ENCODE data around the gene RPL7L1. TPM values are rescaled to one million over a fixed set of nuclear protein-coding genes. Genes with fewer than 3 reads are reported as not detected.
"Not testable (repeated sequence)": the region's sequence is repeated elsewhere in the genome, so short reads cannot be mapped to it uniquely, and the experiment has no call there.

The RPL7L1 gene
- total RNA-seq, 1 experiment from 2014 or later = 307 TPM

GRCh38 chr6:42891199-42891722, 11.8 kb downstream of the RPL7L1 start:
- no peak for DNase-seq (ENCODE audit: low read depth)

DNA sequence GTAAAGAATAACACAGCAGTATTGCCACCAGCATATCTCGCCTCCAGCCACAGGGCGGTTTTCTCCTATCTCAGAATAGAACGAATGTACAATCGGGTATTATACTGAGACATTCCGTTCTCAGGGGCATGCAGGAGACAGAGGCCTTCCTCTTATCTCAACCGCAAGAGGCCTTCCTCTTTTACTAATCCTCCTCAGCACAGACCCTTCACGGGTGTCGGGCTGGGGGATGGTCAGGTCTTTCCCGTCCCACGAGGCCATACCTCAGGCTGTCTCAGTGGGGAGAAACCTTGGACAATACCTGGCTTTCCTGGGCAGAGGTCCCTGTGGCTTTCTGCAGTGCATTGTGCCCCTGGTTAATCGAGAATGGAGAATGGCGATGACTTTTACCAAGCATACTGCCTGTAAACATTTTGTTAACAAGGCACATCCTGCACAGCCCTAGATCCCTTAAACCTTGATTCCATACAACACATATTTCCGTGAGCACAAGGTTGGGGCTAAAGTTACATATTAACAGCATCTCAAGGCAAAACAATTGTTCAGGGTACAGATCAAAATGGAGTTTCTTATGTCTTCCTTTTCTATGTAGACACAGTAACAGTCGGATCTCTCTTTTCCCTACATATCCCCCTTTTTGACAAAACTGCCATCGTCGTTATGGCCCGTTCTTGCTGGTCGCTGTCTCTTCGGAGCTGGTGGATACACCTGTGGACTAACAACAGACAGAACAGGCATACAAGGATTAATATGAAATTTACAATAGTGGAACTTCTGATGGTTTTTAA, 14.8 kb downstream of the RPL7L1 start:
- not testable (repeated sequence) for DNase-seq (ENCODE audit: low read depth)

- DNase-seq (ENCODE audit: low read depth) = no peak
These were observed 16.8 kb downstream of the RPL7L1 start for GRCh38 chr6:42896178-42896719.

GRCh38 chr6:42898891-42899361, 19.5 kb downstream of the RPL7L1 start:
- DNase-seq (ENCODE audit: low read depth) = peak; percentile 65

GRCh38 chr6:42899871-42900270, 20.5 kb downstream of the RPL7L1 start:
- no peak for DNase-seq (ENCODE audit: low read depth)

DNA sequence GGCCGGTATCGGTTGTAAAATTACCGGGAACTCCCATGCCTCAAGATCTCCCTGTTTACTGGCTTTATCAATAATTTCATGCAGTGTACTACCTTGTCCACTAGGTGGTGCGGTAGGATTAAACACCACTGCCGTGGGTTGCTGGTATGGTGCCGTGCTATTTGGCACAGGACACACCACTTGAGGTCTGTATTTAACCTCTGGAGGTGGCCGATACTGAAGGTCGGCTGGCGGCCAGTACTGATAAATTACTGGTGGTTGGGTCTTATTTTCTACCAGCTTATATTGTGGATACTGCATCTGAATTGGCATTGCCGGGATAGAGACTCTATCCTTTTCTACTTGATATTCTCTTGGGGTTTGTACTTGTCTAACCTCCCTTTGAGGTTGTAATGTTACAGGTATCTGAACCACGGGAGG, 22.1 kb downstream of the RPL7L1 start:
- DNase-seq (ENCODE audit: low read depth) = peak; percentile 87

GRCh38 chr6:42902429-42903263, 23.2 kb downstream of the RPL7L1 start:
- DNase-seq (ENCODE audit: low read depth) = not testable (repeated sequence)

- no peak for DNase-seq (ENCODE audit: low read depth)
These were observed 25.1 kb downstream of the RPL7L1 start for GRCh38 chr6:42904467-42904866.

- DNase-seq (ENCODE audit: low read depth) = no peak
These were observed 27.9 kb downstream of the RPL7L1 start for GRCh38 chr6:42907336-42907735.

- DNase-seq (ENCODE audit: low read depth) = no peak
These were observed 30.4 kb downstream of the RPL7L1 start for GRCh38 chr6:42909835-42910234.

DNA sequence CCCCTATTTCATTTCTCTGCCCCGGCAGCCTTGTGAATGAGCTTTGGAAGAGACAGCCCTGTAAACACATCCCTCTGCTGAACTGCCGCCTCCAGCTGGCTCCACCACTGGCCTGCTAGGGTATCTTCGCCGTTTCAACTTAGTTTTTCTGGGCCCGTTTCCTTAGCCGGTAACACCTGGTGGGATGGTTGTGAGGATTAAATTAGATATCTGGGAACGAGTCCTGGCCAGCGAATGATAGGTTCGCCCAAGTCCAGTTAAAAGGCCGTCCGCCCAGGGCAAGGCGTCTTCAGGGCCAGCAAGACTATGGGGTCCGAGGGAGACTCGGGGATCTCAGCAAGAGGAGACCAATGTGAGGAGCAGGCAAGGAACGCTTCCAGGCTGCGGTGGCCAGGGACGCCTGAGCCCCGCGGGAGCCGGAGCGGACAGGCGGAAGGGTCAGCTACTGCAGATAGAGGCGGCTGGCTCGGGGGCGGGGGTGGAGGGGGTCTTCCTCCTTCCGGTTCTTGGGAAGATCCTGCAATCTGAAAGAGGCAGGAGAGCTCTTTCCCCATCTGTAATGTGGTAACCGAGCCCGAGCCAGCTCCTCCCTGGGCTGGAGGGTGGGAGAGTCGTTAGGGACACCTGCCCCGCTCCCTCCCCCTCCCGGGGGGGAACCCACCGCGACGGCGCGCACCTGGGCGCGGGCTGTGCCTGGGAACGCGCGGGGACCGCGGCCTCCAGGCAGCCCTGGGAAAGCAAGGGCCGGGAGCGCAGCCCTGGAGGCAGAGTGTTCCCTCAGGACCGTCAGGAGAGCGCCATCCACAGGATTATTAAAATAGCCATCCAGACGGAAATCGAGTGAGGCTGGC, 32.0 kb downstream of the RPL7L1 start:
- DNase-seq (ENCODE audit: low read depth) = no peak

- no peak for DNase-seq (ENCODE audit: low read depth)
These were observed 35.1 kb downstream of the RPL7L1 start for GRCh38 chr6:42914546-42914945.

DNA sequence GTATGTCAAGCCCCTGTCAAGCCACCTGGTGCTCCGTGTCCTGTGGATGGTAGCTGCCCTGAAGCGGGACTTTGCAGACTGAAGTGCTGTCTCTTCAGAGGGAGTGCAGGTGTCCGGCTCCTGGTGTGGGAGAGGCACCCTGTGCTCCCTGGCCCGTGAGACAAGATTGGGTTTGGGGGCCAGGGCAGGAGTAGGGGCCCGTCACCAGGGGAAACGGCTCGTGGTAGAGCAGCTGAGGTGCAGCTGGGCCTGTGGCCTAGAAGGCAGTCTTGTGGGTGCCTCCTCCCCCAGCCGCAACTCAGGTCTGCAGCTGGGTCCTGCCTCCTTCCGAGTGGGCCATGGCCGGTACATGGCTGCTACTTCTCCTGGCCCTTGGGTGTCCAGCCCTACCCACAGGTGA, 36.3 kb downstream of the RPL7L1 start, which contains the start of gene PTCRA:
PTCRA (plus strand) TSS at position 322 of the 400 bp plus-strand sequence; CDS start at position 339, 17 bp downstream.
- no peak for DNase-seq (ENCODE audit: low read depth)

DNA sequence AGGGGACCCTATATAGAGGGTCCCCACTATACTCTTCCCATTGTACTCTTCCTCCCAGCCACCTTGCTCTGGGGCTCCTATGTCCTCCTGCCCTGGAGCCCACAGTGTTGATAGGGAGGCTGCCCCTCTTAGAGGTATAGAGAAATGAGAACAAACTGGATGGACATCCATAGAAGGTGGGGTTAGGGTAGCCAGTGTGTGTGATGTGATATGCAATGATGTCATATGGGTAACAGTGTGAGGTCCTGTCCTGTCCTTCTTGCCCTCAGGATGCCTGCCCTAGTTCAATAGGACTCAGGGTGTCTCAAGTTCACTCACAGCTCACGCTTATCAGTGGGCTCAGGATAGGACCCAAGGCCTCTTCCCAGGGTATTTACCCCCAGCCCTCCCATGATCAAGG, 36.9 kb downstream of the RPL7L1 start:
- no peak for DNase-seq (ENCODE audit: low read depth)

GRCh38 chr6:42921801-42922200, 42.4 kb downstream of the RPL7L1 start:
- DNase-seq (ENCODE audit: low read depth) = no peak

DNA sequence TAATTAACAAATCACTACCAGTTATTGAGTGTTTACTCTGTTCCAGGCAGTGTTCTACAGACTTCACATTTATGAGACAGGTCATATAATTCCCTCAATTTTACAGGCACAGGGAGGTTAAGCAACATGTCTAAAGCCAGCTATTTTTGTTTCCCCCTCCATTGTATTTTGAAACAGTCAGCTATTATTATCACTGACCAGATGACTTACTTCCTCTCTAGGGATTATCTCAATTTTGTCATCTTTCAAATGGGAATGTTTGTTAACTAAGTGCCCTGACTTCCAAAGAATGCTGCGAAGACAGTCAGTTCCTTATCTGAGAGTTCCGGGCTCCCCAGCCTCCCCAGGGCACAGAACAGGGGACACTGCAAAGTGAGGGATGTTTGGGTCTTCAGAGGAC, 44.2 kb downstream of the RPL7L1 start:
- DNase-seq (ENCODE audit: low read depth) = no peak

- no peak for DNase-seq (ENCODE audit: low read depth)
These were observed 45.9 kb downstream of the RPL7L1 start for GRCh38 chr6:42925248-42925857.

DNA sequence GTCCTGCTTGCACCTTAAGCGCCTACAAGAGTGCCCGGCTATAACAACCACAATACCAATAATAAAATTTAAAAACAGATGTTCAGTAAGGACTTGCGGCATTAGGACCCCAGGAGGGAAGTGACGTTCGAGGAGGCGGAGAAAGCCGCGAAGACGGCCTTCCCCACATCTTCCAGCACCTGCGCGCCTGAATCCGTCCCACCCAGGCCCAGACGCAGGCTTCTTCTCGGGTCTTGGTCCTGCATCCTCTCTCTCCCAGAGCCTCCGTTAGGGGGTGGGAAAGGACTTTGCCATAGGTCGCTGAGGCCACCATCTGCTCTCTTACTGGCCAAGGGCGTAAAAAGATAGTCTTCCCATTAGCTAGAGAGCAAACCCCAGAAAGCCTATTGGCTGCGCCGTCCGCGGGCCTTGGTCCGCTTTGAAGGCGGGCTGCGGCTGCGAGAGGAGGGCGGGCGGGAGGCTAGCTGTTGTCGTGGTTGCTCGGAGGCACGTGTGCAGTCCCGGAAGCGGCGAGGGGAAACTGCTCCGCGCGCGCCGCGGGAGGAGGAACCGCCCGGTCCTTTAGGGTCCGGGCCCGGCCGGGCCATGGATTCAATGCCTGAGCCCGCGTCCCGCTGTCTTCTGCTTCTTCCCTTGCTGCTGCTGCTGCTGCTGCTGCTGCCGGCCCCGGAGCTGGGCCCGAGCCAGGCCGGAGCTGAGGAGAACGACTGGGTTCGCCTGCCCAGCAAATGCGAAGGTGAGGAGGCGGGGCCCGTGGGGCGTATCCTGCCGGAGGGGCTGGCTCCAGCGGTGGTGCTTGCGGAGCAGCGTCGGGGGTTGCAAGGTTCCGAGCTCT, 49.8 kb downstream of the RPL7L1 start, which contains the start of gene CNPY3:
CNPY3 (plus strand) TSS at position 495 of the 835 bp plus-strand sequence; CDS start at position 586, 91 bp downstream.
- DNase-seq (ENCODE audit: low read depth) = peak; percentile 99

DNA sequence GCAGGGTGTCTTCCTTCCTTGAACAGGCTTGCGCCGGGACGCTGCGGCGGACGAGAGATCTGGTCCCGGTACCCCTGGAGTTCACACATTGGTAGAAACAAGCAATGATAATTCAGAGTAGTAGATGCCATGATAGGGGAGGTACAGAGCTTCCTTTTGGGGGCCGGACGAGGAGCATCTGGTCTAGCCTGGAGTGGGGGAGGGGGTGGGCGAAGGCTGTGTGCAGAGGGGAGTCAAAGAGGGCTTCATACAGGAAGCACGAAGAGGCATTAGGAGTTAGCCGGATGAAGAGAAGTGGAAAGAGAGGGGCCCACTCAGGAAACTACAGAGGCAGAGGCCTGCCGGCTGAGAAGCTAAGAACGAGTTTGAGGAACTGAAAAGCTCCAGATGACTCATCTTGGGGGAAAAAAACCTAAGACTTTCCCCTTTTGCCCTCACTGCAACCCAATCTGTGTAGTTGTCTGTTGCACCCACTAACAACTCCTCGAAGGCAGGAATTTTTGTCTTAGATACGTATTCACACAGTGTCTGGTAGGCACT, 50.5 kb downstream of the RPL7L1 start:
- DNase-seq (ENCODE audit: low read depth) = peak; percentile 70
